Activated T-cell treated with anti-CD3 and anti-CD28 coated beads, Interleukin-2, amount 50 U/mL, for 24 hours (primary cell): ENCODE measurements around the gene APCDD1L.

ENCODE experiments used
- DNase-seq: peaks from one replicate; pipeline ENCODE4 v3.0.0-alpha.2; 2020
- H3K27ac Mint-ChIP-seq: 2 replicates; pipeline ENCODE4 v1.8.0; 2020; ENCODE audit warnings: mild to moderate bottlenecking, mixed read lengths
- H3K27me3 Mint-ChIP-seq: 2 replicates; pipeline ENCODE4 v1.8.0; 2020; ENCODE audit warnings: mixed read lengths
- H3K36me3 Mint-ChIP-seq: 2 replicates; pipeline ENCODE4 v1.8.0; 2020; ENCODE audit warnings: low read depth, mixed read lengths
- H3K4me1 Mint-ChIP-seq: 2 replicates; pipeline ENCODE4 v1.8.0; 2020; ENCODE audit warnings: low read depth, mixed read lengths
- H3K4me3 Mint-ChIP-seq: 2 replicates; pipeline ENCODE4 v1.8.0; 2020; ENCODE audit warnings: mild to moderate bottlenecking, moderate library complexity, mixed read lengths
- H3K9me3 Mint-ChIP-seq: 2 replicates; pipeline ENCODE4 v1.8.0; 2020; ENCODE audit warnings: mixed read lengths

Gene APCDD1L

GRCh38 chr20:58515233-58516212 lies at the start of gene APCDD1L:
Gene APCDD1L (minus strand): TSS chr20:58515399. CDS start chr20:58514707, 692 bp downstream.
- Mint-ChIP-seq H3K9me3 (no peaks in the 10 kb centered on the region), H3K4me1 (no peaks in the 10 kb centered on the region), H3K36me3 (no peaks in the 10 kb centered on the region), H3K4me3 (no peak within 1 kb of the TSS), H3K27ac (no peak within 1 kb of the TSS), H3K27me3 (peaks cover 60% of the 10 kb centered on the region)
- DNase-seq, result no peak

GRCh38 chr20:58559368-58559729 lies 44.1 kb upstream of the APCDD1L start:
- peaks cover 16% of the 10 kb centered on the region for H3K27me3 Mint-ChIP-seq
- peaks cover 2% of the 10 kb centered on the region for H3K9me3 Mint-ChIP-seq
- no peaks in the 10 kb centered on the region for H3K4me1 Mint-ChIP-seq
- no peak overlapping the region for H3K4me3 Mint-ChIP-seq
- H3K36me3 Mint-ChIP-seq, result no peaks in the 10 kb centered on the region
- no peak overlapping the region for H3K27ac Mint-ChIP-seq
- DNase-seq, result no peak

GRCh38 chr20:58558486-58559367 lies 43.5 kb upstream of the APCDD1L start:
- H3K9me3 Mint-ChIP-seq, result peaks cover under 1% of the 10 kb centered on the region
- no peaks in the 10 kb centered on the region for H3K4me1 Mint-ChIP-seq
- H3K36me3 Mint-ChIP-seq, result no peaks in the 10 kb centered on the region
- no peak overlapping the region for H3K4me3 Mint-ChIP-seq
- DNase-seq, result no peak
- H3K27me3 Mint-ChIP-seq, result peaks cover 17% of the 10 kb centered on the region
- H3K27ac Mint-ChIP-seq, result no peak overlapping the region

- no peaks in the 10 kb centered on the region for H3K36me3 Mint-ChIP-seq
- no peak for DNase-seq
- no peak overlapping the region for H3K27ac Mint-ChIP-seq
- peaks cover 22% of the 10 kb centered on the region for H3K27me3 Mint-ChIP-seq
- no peaks in the 10 kb centered on the region for H3K4me1 Mint-ChIP-seq
- no peaks in the 10 kb centered on the region for H3K9me3 Mint-ChIP-seq
- H3K4me3 Mint-ChIP-seq, result no peak overlapping the region
Measured at GRCh38 chr20:58557733-58558342, 42.6 kb upstream of the APCDD1L start.

- Mint-ChIP-seq H3K9me3 (no peaks in the 10 kb centered on the region), H3K36me3 (no peaks in the 10 kb centered on the region), H3K27me3 (peaks cover 28% of the 10 kb centered on the region), H3K27ac (no peak overlapping the region), H3K4me1 (no peaks in the 10 kb centered on the region), H3K4me3 (no peak overlapping the region)
- DNase-seq, result no peak
Measured at GRCh38 chr20:58556961-58557360, 41.8 kb upstream of the APCDD1L start.

- no peak for DNase-seq
- no peak overlapping the region for H3K27ac Mint-ChIP-seq
- H3K4me1 Mint-ChIP-seq, result no peaks in the 10 kb centered on the region
- H3K27me3 Mint-ChIP-seq, result peaks cover 31% of the 10 kb centered on the region
- no peak overlapping the region for H3K4me3 Mint-ChIP-seq
- H3K36me3 Mint-ChIP-seq, result no peaks in the 10 kb centered on the region
- H3K9me3 Mint-ChIP-seq, result no peaks in the 10 kb centered on the region
Measured at GRCh38 chr20:58555078-58555765, 40.0 kb upstream of the APCDD1L start.

- Mint-ChIP-seq H3K4me1 (no peaks in the 10 kb centered on the region), H3K36me3 (no peaks in the 10 kb centered on the region), H3K9me3 (no peaks in the 10 kb centered on the region), H3K4me3 (no peak overlapping the region), H3K27me3 (peaks cover 31% of the 10 kb centered on the region), H3K27ac (no peak overlapping the region)
- DNase-seq, result no peak
Measured at GRCh38 chr20:58554541-58554940, 39.3 kb upstream of the APCDD1L start.

- H3K4me3 Mint-ChIP-seq, result no peak overlapping the region
- H3K27ac Mint-ChIP-seq, result no peak overlapping the region
- no peaks in the 10 kb centered on the region for H3K4me1 Mint-ChIP-seq
- H3K9me3 Mint-ChIP-seq, result no peaks in the 10 kb centered on the region
- peaks cover 31% of the 10 kb centered on the region for H3K27me3 Mint-ChIP-seq
- DNase-seq, result no peak
- H3K36me3 Mint-ChIP-seq, result no peaks in the 10 kb centered on the region
Measured at GRCh38 chr20:58553841-58554240, 38.6 kb upstream of the APCDD1L start.

GRCh38 chr20:58553166-58553696 lies 38.0 kb upstream of the APCDD1L start:
- H3K27ac Mint-ChIP-seq, result no peak overlapping the region
- DNase-seq, result no peak
- no peak overlapping the region for H3K4me3 Mint-ChIP-seq
- H3K36me3 Mint-ChIP-seq, result no peaks in the 10 kb centered on the region
- H3K27me3 Mint-ChIP-seq, result peaks cover 31% of the 10 kb centered on the region
- H3K9me3 Mint-ChIP-seq, result no peaks in the 10 kb centered on the region
- H3K4me1 Mint-ChIP-seq, result no peaks in the 10 kb centered on the region

GRCh38 chr20:58552366-58552934 lies 37.3 kb upstream of the APCDD1L start:
- no peak overlapping the region for H3K4me3 Mint-ChIP-seq
- H3K36me3 Mint-ChIP-seq, result no peaks in the 10 kb centered on the region
- no peak for DNase-seq
- H3K4me1 Mint-ChIP-seq, result no peaks in the 10 kb centered on the region
- no peak overlapping the region for H3K27ac Mint-ChIP-seq
- peaks cover 34% of the 10 kb centered on the region for H3K27me3 Mint-ChIP-seq
- H3K9me3 Mint-ChIP-seq, result no peaks in the 10 kb centered on the region

GRCh38 chr20:58551631-58552030 lies 36.4 kb upstream of the APCDD1L start:
- Mint-ChIP-seq H3K9me3 (no peaks in the 10 kb centered on the region), H3K36me3 (no peaks in the 10 kb centered on the region), H3K27me3 (peaks cover 32% of the 10 kb centered on the region), H3K4me3 (no peak overlapping the region), H3K4me1 (no peaks in the 10 kb centered on the region), H3K27ac (no peak overlapping the region)
- DNase-seq, result no peak

GRCh38 chr20:58550275-58551059 lies 35.3 kb upstream of the APCDD1L start:
- no peaks in the 10 kb centered on the region for H3K9me3 Mint-ChIP-seq
- H3K4me1 Mint-ChIP-seq, result no peaks in the 10 kb centered on the region
- peaks cover 37% of the 10 kb centered on the region for H3K27me3 Mint-ChIP-seq
- H3K4me3 Mint-ChIP-seq, result no peak overlapping the region
- no peaks in the 10 kb centered on the region for H3K36me3 Mint-ChIP-seq
- DNase-seq, result no peak
- no peak overlapping the region for H3K27ac Mint-ChIP-seq
